ENCODE data around the gene C1GALT1.

The C1GALT1 gene

DNA sequence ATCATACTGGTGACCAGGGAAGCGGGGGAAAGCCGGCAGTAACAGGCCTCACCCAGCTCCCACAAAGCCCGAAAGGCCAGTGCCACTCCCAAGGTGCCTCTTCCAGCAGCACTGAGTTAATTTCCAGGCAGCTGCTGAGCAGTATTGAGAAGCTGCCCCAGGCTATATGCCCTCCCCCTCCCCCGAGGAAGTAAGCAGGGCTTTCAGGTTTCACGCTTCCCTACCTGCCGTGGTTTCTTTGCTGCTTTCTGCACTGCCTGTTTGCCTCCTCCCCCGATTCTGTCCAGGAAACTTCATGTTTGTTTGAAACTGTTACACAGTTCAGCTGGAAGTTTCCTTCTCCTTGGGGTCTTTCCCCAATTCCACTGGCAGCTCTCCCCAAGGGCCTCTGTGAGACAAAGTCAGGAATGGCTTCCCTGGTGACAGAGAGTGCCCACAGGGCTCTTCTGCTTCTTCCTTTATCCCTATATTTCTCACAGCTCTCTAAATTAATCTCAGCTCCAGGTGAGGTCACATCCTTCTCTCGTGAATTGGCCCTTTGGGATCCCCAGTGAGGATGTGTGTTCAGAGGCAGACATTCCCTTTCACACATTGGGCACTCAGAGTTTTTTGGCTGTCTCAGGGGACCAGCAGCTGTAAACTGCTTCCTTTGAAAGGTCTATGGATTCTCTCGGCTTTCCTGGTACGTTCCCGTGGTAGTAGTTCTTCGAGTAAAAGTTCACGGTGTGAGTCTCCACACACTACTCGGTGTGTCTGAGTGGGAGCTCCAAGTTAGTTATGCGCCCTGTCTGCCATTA, 19.4 kb downstream of the C1GALT1 start:
- ATAC-seq: peak; percentile 82

GRCh38 chr7:7202375-7202720, 20.0 kb downstream of the C1GALT1 start:
- ATAC-seq (no peak), DNase-seq (no peak)

More for the DNA sequence above, 19.4 kb downstream of the C1GALT1 start:
- DNase-seq: peak; percentile 40

DNA sequence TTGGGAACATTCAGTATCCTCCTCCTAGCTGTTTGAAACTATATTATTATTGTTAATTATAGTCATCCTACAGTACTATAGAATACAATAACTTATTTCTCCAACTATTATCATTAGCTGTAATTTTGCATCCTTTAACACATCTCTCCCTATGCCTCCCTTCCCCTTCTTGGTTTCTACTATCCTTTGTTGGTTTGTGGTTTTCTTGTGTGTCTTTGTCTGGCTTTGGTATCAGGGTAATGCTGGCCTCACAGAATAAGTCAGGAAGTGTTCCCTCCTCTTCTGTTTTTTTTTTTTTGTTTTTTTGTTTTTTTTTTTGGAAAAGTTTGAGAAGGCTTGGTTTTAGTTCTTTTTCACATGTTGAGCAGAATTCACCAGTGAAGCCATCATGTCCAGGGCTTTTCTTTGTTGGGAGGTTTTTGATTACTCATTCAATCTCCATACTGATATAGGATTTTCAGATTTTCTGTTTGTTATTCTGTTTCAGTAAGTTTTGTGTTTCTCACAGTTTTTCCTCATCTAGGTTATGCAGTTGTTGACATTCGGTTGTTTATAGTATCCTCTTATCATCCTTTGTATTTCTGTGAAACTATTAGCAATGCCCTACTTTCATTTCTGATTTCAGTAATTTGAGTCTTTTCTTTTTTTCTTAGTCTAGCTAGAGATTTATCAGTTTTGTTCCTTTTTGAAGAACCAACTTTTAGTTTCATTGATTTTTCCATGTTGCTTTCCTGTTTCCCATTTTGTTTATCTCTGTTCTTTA, 21.6 kb downstream of the C1GALT1 start:
- ATAC-seq: no peak
- no peak for DNase-seq

- DNase-seq (no peak), ATAC-seq (no peak)
These were observed 25.5 kb downstream of the C1GALT1 start for GRCh38 chr7:7207876-7208275.

GRCh38 chr7:7208520-7208919, 26.2 kb downstream of the C1GALT1 start:
- DNase-seq: no peak
- no peak for ATAC-seq

- ATAC-seq (no peak), DNase-seq (no peak)
These were observed 27.2 kb downstream of the C1GALT1 start for GRCh38 chr7:7209412-7210050.

GRCh38 chr7:7210475-7211237, 28.3 kb downstream of the C1GALT1 start:
- DNase-seq: no peak
- no peak for ATAC-seq

DNA sequence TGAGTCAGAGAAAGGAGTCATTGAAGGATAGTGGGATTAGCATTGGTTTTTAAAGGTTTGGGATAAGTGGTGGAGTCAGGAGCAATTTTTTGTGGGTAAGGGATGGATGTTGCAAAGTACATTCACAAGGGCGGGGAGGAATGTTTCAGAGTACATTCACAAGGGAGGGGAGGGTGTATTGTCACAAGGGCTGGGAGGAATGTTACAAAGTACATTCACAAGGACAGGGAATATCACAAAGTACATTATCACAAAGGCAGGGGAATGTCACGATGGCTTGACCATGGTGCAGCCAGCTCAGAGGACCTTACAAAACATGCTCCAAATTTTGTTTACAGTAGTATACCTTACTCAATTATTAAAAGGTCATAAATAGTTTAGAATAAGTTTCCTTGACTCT, 30.3 kb downstream of the C1GALT1 start:
- no peak for ATAC-seq
- DNase-seq: no peak

DNA sequence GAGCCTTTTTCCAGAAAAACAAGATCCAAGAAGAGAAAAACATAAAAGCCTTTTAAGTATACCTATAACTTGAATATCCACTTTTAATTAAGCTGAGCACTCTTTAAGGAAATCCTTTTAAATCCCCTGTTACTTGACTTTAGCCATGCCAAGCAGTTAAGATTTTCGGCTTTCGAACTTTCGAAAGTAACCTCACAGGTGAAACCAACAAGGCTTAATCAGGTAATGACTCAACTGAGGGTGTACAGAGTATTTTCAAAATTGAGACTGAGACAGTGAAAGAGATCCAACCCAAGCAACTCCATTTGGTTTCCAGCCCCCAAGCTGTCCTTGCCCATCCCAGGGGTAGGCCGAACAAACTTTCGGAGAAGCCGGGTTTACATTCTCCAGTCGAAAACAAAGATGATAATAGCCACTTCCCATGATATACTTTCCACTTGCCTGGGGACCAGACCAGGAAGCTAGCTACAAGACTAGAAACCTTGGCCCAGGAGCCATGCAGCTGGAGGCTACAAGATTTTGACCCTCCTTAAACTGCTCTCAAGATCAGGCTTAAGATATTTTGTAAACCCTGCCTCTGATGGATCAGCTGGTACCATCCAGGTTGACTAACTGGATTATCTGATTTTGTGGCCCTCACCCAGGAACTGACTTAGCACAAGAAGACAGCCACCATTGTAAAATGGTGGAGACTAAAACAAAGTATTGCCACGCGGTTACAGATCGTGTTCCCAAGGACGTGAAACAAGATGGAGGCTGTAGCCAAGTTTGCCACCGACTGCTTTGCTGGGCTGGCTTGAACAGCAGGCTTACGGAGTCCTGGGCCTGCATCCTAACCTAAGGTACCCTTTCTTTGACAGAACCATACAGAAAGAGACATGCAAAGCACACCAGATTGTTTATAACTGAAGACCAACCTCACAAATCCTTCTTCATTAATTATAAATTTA, 32.3 kb downstream of the C1GALT1 start:
- no peak for DNase-seq
- ATAC-seq: no peak

- ATAC-seq (no peak), DNase-seq (no peak)
These were observed 33.9 kb downstream of the C1GALT1 start for GRCh38 chr7:7216279-7216678.

GRCh38 chr7:7219216-7219615, 36.9 kb downstream of the C1GALT1 start:
- ATAC-seq: no peak
- no peak for DNase-seq

GRCh38 chr7:7220821-7221220, 38.5 kb downstream of the C1GALT1 start:
- DNase-seq: no peak

DNA sequence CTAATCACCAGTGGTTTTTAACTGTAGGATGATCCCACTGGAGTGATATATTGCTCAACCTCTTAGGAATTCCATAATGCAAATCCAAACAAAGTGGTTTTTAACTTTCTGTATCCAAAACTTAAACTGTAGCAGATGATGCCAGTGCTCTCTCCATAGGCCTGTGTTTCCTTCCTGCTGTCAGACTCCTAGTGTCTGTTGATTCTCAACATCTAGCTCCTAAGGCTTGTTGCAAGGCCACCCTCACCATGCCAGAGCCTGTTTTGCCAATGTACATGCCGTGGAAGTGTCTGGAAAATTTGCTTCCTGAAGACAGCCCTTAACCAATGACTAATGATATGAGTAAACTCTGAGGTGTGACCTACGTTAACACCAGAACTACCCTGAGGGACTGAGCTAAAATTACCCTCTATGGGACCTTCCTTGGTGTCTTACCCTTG, 39.3 kb downstream of the C1GALT1 start:
- peak; percentile 65 for ATAC-seq

More at GRCh38 chr7:7220821-7221220, 38.5 kb downstream of the C1GALT1 start:
- ATAC-seq: no peak

GRCh38 chr7:7223250-7223649, 40.9 kb downstream of the C1GALT1 start:
- ATAC-seq (no peak), DNase-seq (no peak)

More for the DNA sequence above, 39.3 kb downstream of the C1GALT1 start:
- DNase-seq: no peak

GRCh38 chr7:7226407-7226806, 44.1 kb downstream of the C1GALT1 start:
- ATAC-seq: no peak
- no peak for DNase-seq

DNA sequence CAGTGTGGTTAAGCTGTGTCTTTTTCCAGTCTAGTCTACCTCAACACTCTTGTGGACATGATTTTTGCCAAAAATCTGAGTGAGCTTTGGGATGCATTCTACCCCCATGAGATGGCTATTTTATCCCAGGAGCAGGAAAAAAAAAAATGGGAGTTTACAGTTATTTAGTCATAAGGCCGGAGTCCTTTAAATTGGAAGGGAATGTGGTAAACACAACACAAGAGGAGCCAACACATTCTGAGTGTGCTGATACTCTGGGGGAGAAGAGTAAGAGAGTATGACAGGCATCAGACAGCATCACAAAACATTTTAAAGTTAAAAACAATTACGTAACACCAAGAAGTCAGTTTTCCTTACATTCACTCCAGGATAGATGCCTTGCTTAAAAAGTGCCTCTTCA, 46.1 kb downstream of the C1GALT1 start:
- DNase-seq: no peak
- no peak for ATAC-seq

DNA sequence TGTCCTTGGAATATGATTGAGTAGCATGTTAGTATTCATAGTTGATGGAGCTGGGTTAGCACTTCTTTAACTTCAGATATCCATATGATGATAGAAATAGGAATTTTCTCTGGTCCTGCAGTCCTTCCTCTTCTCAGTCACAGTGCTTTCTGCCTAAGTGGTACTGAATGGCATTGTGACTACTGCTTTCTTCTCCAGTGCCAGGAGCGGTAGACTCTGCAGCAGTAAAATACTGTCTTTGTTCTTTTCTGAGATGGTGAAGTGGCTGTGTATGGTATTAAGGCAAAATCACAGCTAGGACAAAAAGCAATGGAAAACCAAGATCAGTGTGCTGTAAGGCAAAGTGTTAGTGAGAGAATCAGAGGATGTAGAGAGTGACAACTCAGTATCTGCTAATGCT, 46.6 kb downstream of the C1GALT1 start:
- no peak for DNase-seq
- no peak for ATAC-seq

DNA sequence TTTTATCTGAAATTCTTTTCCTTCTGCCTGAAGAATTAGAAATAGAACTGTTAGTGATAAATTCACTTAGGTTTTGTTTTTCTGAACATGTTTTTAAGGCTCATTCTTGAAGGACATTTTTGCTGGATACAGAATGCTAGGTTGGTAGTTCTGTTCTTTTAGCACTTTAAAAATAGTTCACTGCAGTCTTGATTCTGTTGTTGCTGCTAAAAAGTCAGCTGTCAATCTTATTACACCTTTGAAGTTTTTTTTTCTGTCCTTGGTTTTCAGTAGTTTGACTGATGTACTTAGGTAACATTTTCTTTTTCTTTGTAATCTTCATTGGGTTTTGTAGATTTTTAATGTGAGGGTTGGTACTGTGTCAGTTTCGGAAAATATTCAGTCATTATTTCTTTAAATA, 48.7 kb downstream of the C1GALT1 start:
- no peak for DNase-seq
- ATAC-seq: no peak

- DNase-seq (no peak), ATAC-seq (no peak)
These were observed 49.5 kb downstream of the C1GALT1 start for GRCh38 chr7:7231865-7232264.

DNA sequence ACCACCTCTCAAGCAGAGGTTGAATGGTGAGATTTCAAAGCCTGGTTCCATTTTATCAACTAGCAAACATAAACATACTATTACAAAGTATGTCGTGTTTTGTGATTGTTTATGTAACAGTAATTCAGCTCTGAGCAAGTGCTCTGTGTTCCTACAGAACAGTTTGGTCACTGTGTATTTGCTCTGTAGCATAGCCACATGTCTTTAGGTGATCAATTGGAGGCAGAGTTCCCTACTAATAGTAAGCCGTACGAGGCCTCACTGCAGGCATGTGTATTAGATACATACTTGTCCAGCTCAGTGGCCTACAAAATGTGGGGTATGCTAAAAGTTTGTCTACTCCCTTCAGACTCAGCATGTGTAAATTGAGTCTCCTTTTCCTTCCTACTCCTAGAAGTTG, 53.0 kb downstream of the C1GALT1 start:
- DNase-seq: no peak

GRCh38 chr7:7236041-7236440, 53.7 kb downstream of the C1GALT1 start:
- DNase-seq (no peak), ATAC-seq (no peak)

More for the DNA sequence above, 53.0 kb downstream of the C1GALT1 start:
- ATAC-seq: no peak
